Measurements from ENCODE around the gene MID2.
A peak's percentile ranks its signal among the peaks of the same experiment; 100 is the strongest.

MID2 gene
- long read RNA-seq: 0 reads

GRCh38 chrX:107825698-107826237 is at the start of gene MID2:
TSS of gene MID2 (plus strand) at chrX:107825866. CDS start at chrX:107826427, 561 bp downstream.
- Histone ChIP-seq H3K27ac (replicated peaks) (no peak within 1 kb of the TSS), H3K27me3 (ENCODE audit: insufficient read depth, poor library complexity, severe bottlenecking) (peaks cover 2% of the 10 kb centered on the region), H3K4me3 (replicated peaks; ENCODE audit: insufficient read depth, low read length) (0 out of 2 replicates have a peak within 1 kb of the TSS, but pooled peaks have one; percentile 14)
- TF ChIP-seq POLR2AphosphoS5 (IDR thresholded peaks at IDR 0.05; ENCODE audit: low read depth) (no peak), SPI1 (IDR thresholded peaks at IDR 0.05; ENCODE audit: borderline replicate concordance, low read depth) (no peak), CTCF (IDR thresholded peaks at IDR 0.05; ENCODE audit: insufficient read depth, low read length) (no peak), REST (IDR thresholded peaks at IDR 0.05; ENCODE audit: insufficient replicate concordance, low read depth) (no peak), GABPA (IDR thresholded peaks at IDR 0.05; ENCODE audit: low read depth) (no peak)
- no peak for DNase-seq (ENCODE audit: low read depth in 1 of 2, low spot score in 1 of 2)

- peaks cover 13% of the 10 kb centered on the region for H3K27me3 ChIP-seq (ENCODE audit: insufficient read depth, poor library complexity, severe bottlenecking)
- no peak overlapping the region for H3K4me3 ChIP-seq (replicated peaks; ENCODE audit: insufficient read depth, low read length)
- no peak for TF ChIP-seq GABPA (IDR thresholded peaks at IDR 0.05; ENCODE audit: low read depth)
- no peak for TF ChIP-seq POLR2AphosphoS5 (IDR thresholded peaks at IDR 0.05; ENCODE audit: low read depth)
- peak; percentile 31 for TF ChIP-seq CTCF (IDR thresholded peaks at IDR 0.05; ENCODE audit: insufficient read depth, low read length)
- H3K27ac ChIP-seq (replicated peaks): no peak overlapping the region
- DNase-seq (ENCODE audit: low read depth in 1 of 2, low spot score in 1 of 2): peak; percentile 60 to 84
Observed at GRCh38 chrX:107776649-107777535, 48.8 kb upstream of the MID2 start.

GRCh38 chrX:107777536-107777832 is 48.2 kb upstream of the MID2 start, which contains the start of gene NCBP2L:
TSS of gene NCBP2L (plus strand) at chrX:107777733. CDS start at chrX:107794221, 16,488 bp downstream.
- Histone ChIP-seq H3K4me3 (replicated peaks; ENCODE audit: insufficient read depth, low read length) (no peak within 1 kb of the TSS), H3K27ac (replicated peaks) (no peak within 1 kb of the TSS), H3K27me3 (ENCODE audit: insufficient read depth, poor library complexity, severe bottlenecking) (peaks cover 13% of the 10 kb centered on the region)
- DNase-seq (ENCODE audit: low read depth in 1 of 2, low spot score in 1 of 2): no peak
- TF ChIP-seq POLR2AphosphoS5 (IDR thresholded peaks at IDR 0.05; ENCODE audit: low read depth) (no peak), REST (IDR thresholded peaks at IDR 0.05; ENCODE audit: insufficient replicate concordance, low read depth) (no peak), CTCF (IDR thresholded peaks at IDR 0.05; ENCODE audit: insufficient read depth, low read length) (no peak), GABPA (IDR thresholded peaks at IDR 0.05; ENCODE audit: low read depth) (no peak), SPI1 (IDR thresholded peaks at IDR 0.05; ENCODE audit: borderline replicate concordance, low read depth) (no peak)

Data from HL-60 (cell line).